ENCODE measurements around the gene PLXNA1. TPM values are rescaled to one million over a fixed set of nuclear protein-coding genes. Genes with fewer than 3 reads are reported as not detected.

PLXNA1 gene
- polyA plus RNA-seq, 1 donor, result 31.5 TPM

Other genes with a start within 250 kb of the PLXNA1 start
- gene PRR23E, start 210.0 kb downstream of the PLXNA1 start, polyA plus RNA-seq (ENCODE audit: insufficient read length), result not detected

All from forelimb muscle (tissue), 1 donor.